Measurements from ENCODE around the gene SMYD3.

DNA sequence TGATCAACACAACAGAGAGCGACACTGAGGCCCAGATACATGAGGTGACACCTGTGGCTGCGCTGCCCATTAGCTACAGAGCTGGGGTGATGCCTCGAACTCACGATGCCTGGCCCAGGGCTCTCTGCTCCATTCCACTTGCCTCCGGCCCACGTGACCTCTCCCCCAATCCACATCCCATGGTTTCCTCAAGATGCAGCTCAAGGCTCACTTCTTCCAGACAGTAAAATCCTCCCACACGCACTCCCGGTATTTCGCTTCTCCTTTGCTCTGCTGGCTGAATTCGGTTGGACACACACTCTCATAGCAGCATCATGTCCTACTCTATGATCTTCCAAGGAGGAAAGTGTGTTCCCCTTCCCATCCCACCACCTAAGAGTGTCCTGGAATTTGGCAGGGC lies 679.8 kb downstream of the SMYD3 start:
- TF ChIP-seq, protein P1, sequence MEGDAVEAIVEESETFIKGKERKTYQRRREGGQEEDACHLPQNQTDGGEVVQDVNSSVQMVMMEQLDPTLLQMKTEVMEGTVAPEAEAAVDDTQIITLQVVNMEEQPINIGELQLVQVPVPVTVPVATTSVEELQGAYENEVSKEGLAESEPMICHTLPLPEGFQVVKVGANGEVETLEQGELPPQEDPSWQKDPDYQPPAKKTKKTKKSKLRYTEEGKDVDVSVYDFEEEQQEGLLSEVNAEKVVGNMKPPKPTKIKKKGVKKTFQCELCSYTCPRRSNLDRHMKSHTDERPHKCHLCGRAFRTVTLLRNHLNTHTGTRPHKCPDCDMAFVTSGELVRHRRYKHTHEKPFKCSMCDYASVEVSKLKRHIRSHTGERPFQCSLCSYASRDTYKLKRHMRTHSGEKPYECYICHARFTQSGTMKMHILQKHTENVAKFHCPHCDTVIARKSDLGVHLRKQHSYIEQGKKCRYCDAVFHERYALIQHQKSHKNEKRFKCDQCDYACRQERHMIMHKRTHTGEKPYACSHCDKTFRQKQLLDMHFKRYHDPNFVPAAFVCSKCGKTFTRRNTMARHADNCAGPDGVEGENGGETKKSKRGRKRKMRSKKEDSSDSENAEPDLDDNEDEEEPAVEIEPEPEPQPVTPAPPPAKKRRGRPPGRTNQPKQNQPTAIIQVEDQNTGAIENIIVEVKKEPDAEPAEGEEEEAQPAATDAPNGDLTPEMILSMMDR (IDR thresholded peaks at IDR 0.05; ENCODE audit: insufficient read depth, low read depth, low read length) = no peak
- no peak for TF ChIP-seq EZH2 (IDR thresholded peaks at IDR 0.05; ENCODE audit: insufficient read depth, low read length)

Data from astrocyte (in vitro differentiated cells and primary cell).